A172 (cell line): ENCODE results near the gene CEP192. TPM values are rescaled to one million over a fixed set of nuclear protein-coding genes. Genes with fewer than 3 reads are reported as not detected.
"Not testable (repeated sequence)": the region's sequence is repeated elsewhere in the genome, so short reads cannot be mapped to it uniquely, and the experiment has no call there.

Experiments used
- DNase-seq: peaks from one replicate; pipeline ENCODE4 v3.0.0-alpha.2; 2015; ENCODE audit warnings: low spot score
- total RNA-seq: library from RNA; depleted of rRNA; stranded (reverse); fragments of >200 nt; shearing (Covaris generic); gene quantifications from 2 replicates; pipeline ENCODE4 v1.2.3, GENCODE V29; 2014

CEP192 gene
- total RNA-seq, 1 experiment from 2014 or later: 30.5 TPM

- no peak for DNase-seq
Observed at GRCh38 chr18:13035249-13035914, 44.2 kb downstream of the CEP192 start.

- DNase-seq: no peak
Observed at GRCh38 chr18:13036622-13037320, 45.6 kb downstream of the CEP192 start.

GRCh38 chr18:13039806-13040205, 48.6 kb downstream of the CEP192 start:
- DNase-seq: no peak

- no peak for DNase-seq
Observed at GRCh38 chr18:13043066-13043465, 51.9 kb downstream of the CEP192 start.

GRCh38 chr18:13048061-13048595, 57.0 kb downstream of the CEP192 start:
- no peak for DNase-seq

DNA sequence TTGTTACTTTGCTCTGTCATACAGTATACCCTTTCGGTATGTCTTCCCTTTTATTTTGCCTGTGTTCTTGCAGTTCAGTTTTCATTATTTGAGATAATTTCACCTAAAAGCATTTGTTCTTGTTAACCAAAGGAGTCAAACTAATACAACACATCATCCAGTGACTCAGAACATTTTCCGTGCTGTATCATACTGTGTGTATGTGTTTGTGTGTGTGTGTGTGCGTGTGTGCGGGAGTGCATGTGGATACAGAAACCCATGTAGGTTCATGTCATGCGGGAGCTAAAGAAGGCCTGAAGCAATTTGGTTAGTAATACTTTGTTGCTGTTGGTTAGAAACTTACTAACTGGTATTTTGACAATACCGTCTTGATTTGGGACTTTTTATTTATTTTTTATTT, 60.0 kb downstream of the CEP192 start:
- no peak for DNase-seq

- DNase-seq: no peak
Observed at GRCh38 chr18:13051950-13052349, 60.8 kb downstream of the CEP192 start.

GRCh38 chr18:13054336-13054735, 63.2 kb downstream of the CEP192 start:
- no peak for DNase-seq

- DNase-seq: no peak
Observed at GRCh38 chr18:13061630-13062189, 70.5 kb downstream of the CEP192 start.

GRCh38 chr18:13067124-13067523, 76.0 kb downstream of the CEP192 start:
- DNase-seq: no peak

DNA sequence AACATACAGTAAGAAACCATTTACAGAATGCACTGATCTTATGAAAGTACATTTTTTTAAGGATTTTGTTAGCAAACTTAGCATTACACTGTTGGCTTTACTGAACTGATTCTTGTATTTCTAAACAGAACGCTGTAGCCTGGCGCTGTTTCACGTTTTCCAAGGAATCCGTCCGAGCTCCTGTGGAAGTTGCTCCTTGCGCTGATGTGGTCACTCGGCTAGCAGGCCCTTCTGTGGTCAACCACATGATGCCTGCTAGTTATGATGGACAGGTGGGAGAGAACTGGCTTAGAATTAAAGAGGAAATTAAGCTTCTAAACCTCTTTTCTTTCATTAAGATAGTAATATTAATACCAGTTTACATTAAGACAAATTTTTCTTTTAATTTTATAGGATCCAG, 76.8 kb downstream of the CEP192 start:
- DNase-seq: no peak

GRCh38 chr18:13070460-13070859, 79.3 kb downstream of the CEP192 start:
- no peak for DNase-seq

DNA sequence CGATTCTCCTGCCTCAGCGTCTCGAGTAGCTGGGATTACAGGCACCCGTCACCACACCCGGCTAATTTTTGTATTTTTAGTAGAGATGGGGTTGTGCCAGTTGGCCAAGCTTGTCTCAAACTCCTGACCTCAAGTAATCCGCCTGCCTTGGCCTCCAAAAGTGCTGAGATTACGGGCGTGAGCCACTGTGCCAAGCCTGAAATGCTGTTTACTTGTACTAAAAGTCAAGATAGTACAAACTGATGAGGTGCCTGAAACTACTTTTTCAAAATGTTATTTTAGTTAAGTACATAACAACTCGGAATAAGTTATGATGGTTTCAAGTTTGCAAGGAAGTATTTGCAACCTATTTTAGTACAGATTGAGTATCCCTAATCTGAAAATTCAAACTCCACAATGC, 85.7 kb downstream of the CEP192 start:
- DNase-seq: no peak

GRCh38 chr18:13077473-13077872, 86.3 kb downstream of the CEP192 start:
- no peak for DNase-seq

DNA sequence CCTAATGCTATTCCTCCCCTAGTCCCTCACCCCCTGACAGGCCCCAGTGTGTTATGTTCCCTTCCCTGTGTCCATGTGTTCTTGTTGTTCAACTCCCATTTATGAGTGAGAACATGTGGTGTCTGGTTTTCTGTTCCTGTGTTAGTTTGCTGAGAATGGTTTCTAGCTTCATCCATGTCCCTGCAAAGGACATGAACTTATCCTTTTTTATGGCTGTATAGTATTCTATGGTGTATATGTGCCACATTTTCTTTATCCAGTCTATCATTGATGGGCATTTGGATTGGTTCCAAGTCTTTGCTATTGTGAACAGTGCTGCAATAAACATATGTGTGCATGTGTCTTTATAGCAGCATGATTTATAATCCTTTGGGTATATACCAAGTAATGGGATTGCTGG, 86.9 kb downstream of the CEP192 start:
- DNase-seq: not testable (repeated sequence)

DNA sequence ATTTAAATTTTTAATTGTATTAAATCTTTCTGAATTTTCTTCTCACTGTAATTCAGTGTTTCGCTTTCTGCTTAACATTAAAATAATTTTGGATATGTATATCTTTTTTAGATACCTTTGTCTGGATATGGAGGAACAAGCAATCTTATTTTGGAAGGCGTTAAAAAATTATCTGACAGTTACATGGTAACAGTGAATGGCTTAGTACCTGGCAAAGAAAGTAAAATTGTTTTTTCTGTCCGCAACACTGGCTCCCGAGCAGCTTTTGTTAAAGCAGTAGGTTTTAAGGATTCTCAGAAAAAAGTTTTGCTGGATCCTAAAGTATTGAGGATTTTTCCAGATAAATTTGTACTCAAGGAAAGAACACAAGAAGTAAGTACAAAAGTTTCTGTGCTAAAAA, 95.7 kb downstream of the CEP192 start:
- DNase-seq: no peak

DNA sequence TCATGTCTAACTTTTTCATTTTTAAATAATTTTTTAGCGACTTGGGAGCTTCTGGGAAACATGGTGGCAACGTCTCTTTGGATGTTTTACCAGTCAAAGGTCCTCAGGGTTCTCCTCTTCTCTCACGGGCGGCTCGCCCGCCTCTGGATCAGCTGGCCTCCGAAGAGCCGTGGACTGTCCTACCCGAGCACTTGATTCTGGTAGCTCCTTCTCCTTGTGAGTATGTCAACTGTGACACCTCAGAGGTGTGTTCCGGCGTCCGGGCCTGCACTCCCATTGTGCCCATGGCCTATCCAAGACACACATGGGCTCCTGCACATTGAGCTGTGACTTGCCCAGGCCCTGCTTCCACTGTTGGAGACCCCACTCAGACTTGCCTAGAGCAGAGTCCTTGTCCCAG, 104.3 kb downstream of the CEP192 start:
- DNase-seq: no peak

DNA sequence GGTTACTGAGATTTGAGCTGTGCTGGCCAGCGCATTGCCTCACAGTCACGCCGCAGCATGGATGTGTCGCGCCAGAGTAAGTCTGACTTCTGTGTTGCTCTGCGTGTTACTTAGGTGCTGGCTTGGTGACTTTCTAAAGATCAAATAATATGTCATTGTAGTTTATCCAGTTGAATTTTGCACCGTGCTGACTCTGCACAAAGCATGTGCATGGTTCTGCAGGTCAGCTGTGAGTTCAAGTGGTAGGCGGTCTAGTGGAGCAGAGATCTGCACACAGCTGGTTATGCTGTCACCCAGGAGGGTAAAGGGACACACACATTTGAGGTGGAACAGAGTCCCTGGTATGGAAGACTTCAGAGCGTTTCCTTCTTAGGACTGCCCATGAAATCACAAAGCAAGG, 105.1 kb downstream of the CEP192 start:
- DNase-seq: no peak

GRCh38 chr18:13096719-13097118, 105.6 kb downstream of the CEP192 start:
- DNase-seq: no peak

DNA sequence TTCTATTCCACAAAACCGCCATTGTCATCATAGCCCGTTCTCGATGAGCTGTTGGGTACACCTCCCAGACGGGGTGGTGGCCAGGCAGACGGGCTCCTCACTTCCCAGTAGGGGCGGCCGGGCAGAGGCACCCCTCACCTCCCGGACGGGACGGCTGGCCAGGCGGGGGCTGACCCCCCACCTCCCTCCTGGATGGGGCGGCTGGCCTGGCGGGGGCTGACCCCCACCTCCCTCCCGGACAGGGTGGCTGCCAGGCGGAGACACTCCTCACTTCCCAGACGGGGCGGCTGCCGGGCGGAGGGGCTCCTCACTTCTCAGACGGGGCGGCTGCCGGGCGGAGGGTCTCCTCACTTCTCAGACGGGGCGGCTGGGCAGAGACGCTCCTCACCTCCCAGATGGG, 106.9 kb downstream of the CEP192 start:
- DNase-seq: not testable (repeated sequence)

- no peak for DNase-seq
Observed at GRCh38 chr18:13099113-13099512, 108.0 kb downstream of the CEP192 start.

DNA sequence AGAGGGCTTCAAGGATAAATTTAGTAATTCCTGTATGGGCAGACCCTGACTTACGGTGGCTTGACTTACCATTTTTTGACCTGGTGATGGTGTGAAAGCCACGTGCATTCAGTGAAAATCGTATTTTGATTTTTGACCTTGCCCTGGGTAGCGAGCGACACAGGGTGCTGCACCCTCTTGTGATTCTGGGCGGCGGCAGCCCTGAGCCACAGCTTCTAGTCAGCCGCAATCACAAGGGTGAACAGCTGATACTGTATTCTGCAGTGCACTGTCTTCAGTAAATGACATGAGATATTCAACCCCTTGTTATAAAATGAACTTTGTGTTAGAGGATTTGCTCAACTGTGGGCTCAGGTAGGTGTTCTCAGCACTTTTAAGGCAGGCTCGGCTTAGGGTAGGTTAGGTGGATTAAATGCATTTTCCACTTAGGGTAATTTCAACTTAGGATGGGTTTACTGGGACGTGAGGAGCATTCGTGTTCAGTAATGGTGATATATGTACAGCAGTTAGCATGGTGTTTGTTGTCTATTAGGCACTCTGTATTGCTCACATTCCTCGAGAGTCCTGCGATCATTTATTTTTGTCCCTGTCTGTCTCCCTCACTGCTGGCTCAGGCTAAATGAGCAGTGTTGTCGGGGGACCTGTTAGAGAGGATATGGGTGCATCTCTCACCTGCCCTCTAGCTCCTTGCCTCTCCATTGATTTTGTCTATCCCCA, 109.9 kb downstream of the CEP192 start:
- no peak for DNase-seq
